Kidney (tissue), 14 donors: ENCODE data around the gene TEX14. TPM values are rescaled to one million over a fixed set of nuclear protein-coding genes. Genes with fewer than 3 reads are reported as not detected.
"Not testable (repeated sequence)": the region's sequence is repeated elsewhere in the genome, so short reads cannot be mapped to it uniquely, and the experiment has no call there.

Source experiments
- DNase-seq, 5 donors: peaks; one replicate each; pipeline ENCODE4 v3.0.0-alpha.2; 2013 to 2020
- FAIRE-seq: peaks from 2 replicates; lab custom pipeline; 2012; peaks lifted over from hg19 to GRCh38; lab: Jason Lieb, UNC
- H3K27ac ChIP-seq, 2 donors: one replicate each; pipeline ENCODE4 v1.7.0; 2013; ENCODE audit warnings: low read depth in 2 of 2, low read length in 2 of 2, inconsistent platforms in 1 of 2
- H3K27me3 ChIP-seq: one replicate; pipeline ENCODE4 v1.7.1; 2013; ENCODE audit warnings: low read length, inconsistent platforms; ENCODE audit not compliant: control insufficient read depth, insufficient read depth
- H3K36me3 ChIP-seq, 3 donors: one replicate each; pipeline versions ENCODE4 v1.7.0 to v1.7.1; 2013; ENCODE audit warnings: low read length in 3 of 3, control low read depth in 1 of 3, inconsistent platforms in 1 of 3; ENCODE audit not compliant: insufficient read depth in 3 of 3, control insufficient read depth in 2 of 3
- H3K4me1 ChIP-seq, 3 donors: one replicate each; pipeline versions ENCODE4 v1.7.0 to v1.7.1; 2013; ENCODE audit warnings: low read length in 3 of 3, inconsistent platforms in 1 of 3, low read depth in 1 of 3; ENCODE audit not compliant: control insufficient read depth in 2 of 3, insufficient read depth in 2 of 3
- H3K4me3 ChIP-seq, 3 donors: one replicate each; pipeline versions ENCODE4 v1.7.0 to v1.8.1; 2013; ENCODE audit warnings: low read length in 3 of 3, control low read depth in 1 of 3, inconsistent platforms in 1 of 3
- H3K9ac ChIP-seq, 3 donors: one replicate each; pipeline versions ENCODE4 v1.7.0 to v1.7.1; 2013; ENCODE audit warnings: low read length in 3 of 3, control low read depth in 1 of 3, inconsistent platforms in 1 of 3
- H3K9me3 ChIP-seq, 3 donors: one replicate each; pipeline versions ENCODE4 v1.7.0 to v1.7.1; 2013; ENCODE audit warnings: low read length in 3 of 3, control low read depth in 1 of 3, inconsistent platforms in 1 of 3; ENCODE audit not compliant: control insufficient read depth in 2 of 3, insufficient read depth in 1 of 3
- CTCF ChIP-seq: IDR thresholded peaks from 3 replicates; pipeline ENCODE4 v1.5.1; 2012; ENCODE audit warnings: mild to moderate bottlenecking, moderate library complexity, borderline replicate concordance; ENCODE audit not compliant: insufficient read depth; ENCODE audit errors: extremely low read depth
- intact Hi-C: fragments of 100-400 bp; cut with DNase I; formaldehyde crosslinking; loops from one replicate; pipeline ENCODE4 v1.11.1; 2022
- polyA plus RNA-seq: library from polyadenylated mRNA; stranded (reverse); fragments of 350-450 nt; fragmentation: Illumina TruSeq; extraction: RNeasy Lipid Tissue Mini Kit (QIAGEN cat#74804); gene quantifications from one replicate; pipeline ENCODE4 v1.2.3, GENCODE V29; 2014; ENCODE audit warnings: low read depth, low replicate concordance; ENCODE audit not compliant: insufficient read depth
- total RNA-seq: library from RNA; stranded (reverse); fragmentation: NEBNext Ultra II Directional; extraction: Animal tissue kit (Norgen Biotek cat#: 25700); gene quantifications from one replicate; pipeline ENCODE4 v1.2.1, GENCODE V29; 2021
- donor health status: control.
- donor health status: control.
- donor health status: control.
- donor health status: control.
- donor health status: control.
- donor health status: DM: yes; HTN: yes; CAD: no.
- donor health status: Normal renal cell carcinoma (clear cell type).

Gene TEX14
- total and polyA plus RNA-seq, 2 donors from 2014 or later, result 0.09 to 0.22 TPM

DNA sequence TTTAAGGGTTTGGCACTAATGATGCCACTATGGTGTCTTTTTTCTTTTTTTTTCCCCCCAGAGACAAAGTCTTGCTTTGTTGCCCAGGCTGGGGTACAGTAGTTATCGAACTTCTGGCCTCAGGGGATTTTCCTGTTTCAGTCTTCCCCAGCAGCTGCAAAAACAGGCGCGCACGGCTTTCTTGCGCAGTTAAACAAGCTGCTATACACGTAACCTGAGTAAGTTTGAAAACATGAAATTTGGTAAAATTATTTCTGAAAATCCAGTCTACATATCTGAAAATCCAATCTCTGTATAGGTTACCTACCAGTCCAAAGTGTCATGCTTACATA is 11.8 kb downstream of the TEX14 start:
- TF ChIP-seq CTCF, result no peak
- intact Hi-C loops, result no loop called here
- Histone ChIP-seq H3K9ac (no peak overlapping the region), H3K4me1 (no peaks in the 10 kb centered on the region), H3K27ac (no peak overlapping the region), H3K27me3 (no peaks in the 10 kb centered on the region), H3K9me3 (no peaks in the 10 kb centered on the region), H3K4me3 (no peak overlapping the region), H3K36me3 (no peaks in the 10 kb centered on the region)
- no peak for FAIRE-seq
- DNase-seq, result peak in 1 of 5 donors; percentile 3

GRCh38 chr17:58679263-58680037 is 12.4 kb downstream of the TEX14 start:
- Histone ChIP-seq H3K27me3 (no peaks in the 10 kb centered on the region), H3K36me3 (no peaks in the 10 kb centered on the region), H3K9me3 (no peaks in the 10 kb centered on the region), H3K27ac (no peak overlapping the region), H3K4me1 (no peaks in the 10 kb centered on the region), H3K4me3 (no peak overlapping the region), H3K9ac (no peak overlapping the region)
- DNase-seq (no peak), FAIRE-seq (no peak)
- intact Hi-C loops, result no loop called here
- no peak for TF ChIP-seq CTCF

GRCh38 chr17:58678287-58678686 is 13.6 kb downstream of the TEX14 start:
- H3K9ac ChIP-seq, intact Hi-C loops, H3K36me3 ChIP-seq, FAIRE-seq, H3K4me3 ChIP-seq, H3K27me3 ChIP-seq, H3K27ac ChIP-seq, DNase-seq, H3K9me3 ChIP-seq, H3K4me1 ChIP-seq: not testable (repeated sequence)

- Histone ChIP-seq H3K36me3 (no peaks in the 10 kb centered on the region), H3K27ac (no peak overlapping the region), H3K4me3 (no peak overlapping the region), H3K9me3 (no peaks in the 10 kb centered on the region), H3K9ac (no peak overlapping the region), H3K27me3 (no peaks in the 10 kb centered on the region), H3K4me1 (no peaks in the 10 kb centered on the region)
- no peak for TF ChIP-seq CTCF
- FAIRE-seq, result no peak
- intact Hi-C loops, result no loop called here
- no peak for DNase-seq
These were observed 14.5 kb downstream of the TEX14 start for GRCh38 chr17:58677194-58677880.
